HEK293T (cell line): ENCODE measurements around the gene PARP6.

Source experiments
- CTCF ChIA-PET: fragments of 350-600 bp; formaldehyde crosslinking; extraction: SDS; loops from one replicate; lab custom pipeline; 2021; ENCODE audit warnings: antibody characterized with exemption, inconsistent platforms; lab: Yijun Ruan, JAX
- POLR2A ChIA-PET: fragments of 350-600 bp; formaldehyde crosslinking; extraction: SDS; loops from one replicate; lab custom pipeline; 2020; ENCODE audit warnings: antibody characterized with exemption, inconsistent platforms; lab: Yijun Ruan, JAX
- DNase-seq: peaks from one replicate; pipeline ENCODE4 v3.0.0; 2012; ENCODE audit warnings: mixed read lengths; ENCODE audit errors: extremely low spot score
- ARNT ChIP-seq: fragments of 450-650 bp; IDR thresholded peaks from 2 replicates; pipeline ENCODE4 v1.6.1; 2017; ENCODE audit warnings: mild to moderate bottlenecking
- BHLHE40 ChIP-seq: fragments of 450-650 bp; IDR thresholded peaks from 2 replicates; pipeline ENCODE4 v1.6.1; 2016; ENCODE audit warnings: mild to moderate bottlenecking, moderate library complexity, borderline replicate concordance
- CTBP1 ChIP-seq: fragments of 450-650 bp; IDR thresholded peaks from 2 replicates; pipeline ENCODE4 v1.6.1; 2016; ENCODE audit warnings: borderline replicate concordance
- ELF4 ChIP-seq: fragments of 450-650 bp; IDR thresholded peaks from 2 replicates; pipeline ENCODE4 v1.6.1; 2017; ENCODE audit warnings: antibody characterized with exemption
- FOXA1 ChIP-seq: fragments of 450-650 bp; IDR thresholded peaks from 2 replicates; pipeline ENCODE4 v1.6.1; 2016; ENCODE audit warnings: mild to moderate bottlenecking
- FOXK2 ChIP-seq: fragments of 450-650 bp; IDR thresholded peaks from 2 replicates; pipeline ENCODE4 v1.6.1; 2016; ENCODE audit warnings: mild to moderate bottlenecking
- FOXM1 ChIP-seq: fragments of 450-650 bp; IDR thresholded peaks from 2 replicates; pipeline ENCODE4 v1.6.1; 2017; ENCODE audit warnings: mild to moderate bottlenecking, borderline replicate concordance
- HDGF ChIP-seq: fragments of 450-650 bp; IDR thresholded peaks from 2 replicates; pipeline ENCODE4 v1.6.1; 2017; ENCODE audit warnings: antibody characterized with exemption, borderline replicate concordance
- L3MBTL2 ChIP-seq: fragments of 450-650 bp; conservative IDR thresholded peaks from 2 replicates; pipeline ENCODE4 v1.6.1; 2016; ENCODE audit warnings: mild to moderate bottlenecking
- LEF1 ChIP-seq: fragments of 450-650 bp; IDR thresholded peaks from 2 replicates; pipeline ENCODE4 v1.6.1; 2017; ENCODE audit warnings: mild to moderate bottlenecking, borderline replicate concordance
- NFRKB ChIP-seq: fragments of 450-650 bp; IDR thresholded peaks from 2 replicates; pipeline ENCODE4 v1.6.1; 2016; ENCODE audit warnings: mild to moderate bottlenecking, moderate library complexity
- SP1 ChIP-seq: fragments of 450-650 bp; IDR thresholded peaks from 2 replicates; pipeline ENCODE4 v1.6.1; 2017
- SUZ12 ChIP-seq: fragments of 450-650 bp; IDR thresholded peaks from 2 replicates; pipeline ENCODE4 v1.6.1; 2016; ENCODE audit warnings: mild to moderate bottlenecking
- TARDBP ChIP-seq: fragments of 450-650 bp; IDR thresholded peaks from 2 replicates; pipeline ENCODE4 v1.6.1; 2016
- ZNF384 ChIP-seq: fragments of 450-650 bp; IDR thresholded peaks from 2 replicates; pipeline ENCODE4 v1.6.1; 2016
- TF ChIP-seq, protein P1 (sequence below): fragments of 450-650 bp; IDR thresholded peaks from 2 replicates; pipeline ENCODE4 v1.6.1; 2016

Gene PARP6

DNA sequence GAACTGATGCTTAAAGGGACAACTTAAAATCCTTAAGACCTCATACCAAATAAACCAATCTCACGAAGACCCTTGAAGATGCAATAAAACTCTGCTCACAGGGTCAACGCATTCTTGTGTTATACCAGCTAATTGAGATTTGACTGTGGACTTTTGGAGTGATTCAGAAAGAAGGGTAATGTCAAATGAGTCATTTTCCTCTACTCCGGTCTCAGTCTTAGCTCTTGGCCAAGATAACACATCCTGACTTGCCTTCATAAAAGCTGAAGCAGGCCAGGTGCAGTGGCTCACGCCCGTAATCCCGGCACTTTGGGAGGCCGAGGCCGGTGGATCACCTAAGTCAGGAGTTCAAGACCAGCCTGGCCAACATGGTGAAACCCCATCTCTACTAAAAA lies 45.2 kb downstream of the PARP6 start:
- CTCF ChIA-PET = interaction anchor here (0.6 to 1.9 kb wide), 16 partner anchors 8 to 474 kb away, joined by 3 to 12 read pairs (median 4); no protein-coding TSS in a partner anchor

DNA sequence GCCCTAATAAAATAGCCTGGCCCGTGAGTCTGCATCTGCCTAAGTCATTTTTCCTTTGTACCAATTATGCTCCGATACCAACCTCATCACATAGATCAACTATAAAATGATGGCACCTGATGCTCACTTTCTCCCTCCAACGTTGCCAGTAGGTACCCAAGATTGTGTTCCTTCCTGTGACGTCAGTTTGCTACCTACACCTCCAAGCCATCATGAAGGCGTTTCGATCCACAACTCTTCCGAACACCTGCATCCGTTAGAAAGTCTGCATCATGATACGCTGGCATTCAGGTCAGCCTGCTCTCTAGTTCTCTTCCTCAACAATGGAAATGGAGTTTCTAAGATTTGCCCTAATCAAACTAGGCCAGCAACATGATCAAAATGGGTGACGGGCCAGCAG lies 49.1 kb downstream of the PARP6 start:
- no peak for DNase-seq
- CTCF ChIA-PET = no interaction called here
- TF ChIP-seq TARDBP (no peak), NFRKB (no peak), SP1 (no peak), FOXM1 (no peak)
- POLR2A ChIA-PET = no interaction called here

More for the DNA sequence above, 45.2 kb downstream of the PARP6 start:
- POLR2A ChIA-PET = interaction anchor here (0.7 to 7.3 kb wide), 9 partner anchors 11 to 139 kb away, joined by 3 to 77 read pairs (median 3); partner anchors contain the start of genes MYO9A and SENP8
- no peak for DNase-seq
- TF ChIP-seq NFRKB (no peak), FOXA1 (no peak), HDGF (no peak), CTBP1 (no peak), FOXM1 (no peak), SUZ12 (no peak), FOXK2 (no peak), L3MBTL2 (no peak), ARNT (no peak), BHLHE40 (no peak), SP1 (no peak), LEF1 (no peak), ELF4 (no peak), TARDBP (no peak), ZNF384 (no peak)
- TF ChIP-seq, protein P1, sequence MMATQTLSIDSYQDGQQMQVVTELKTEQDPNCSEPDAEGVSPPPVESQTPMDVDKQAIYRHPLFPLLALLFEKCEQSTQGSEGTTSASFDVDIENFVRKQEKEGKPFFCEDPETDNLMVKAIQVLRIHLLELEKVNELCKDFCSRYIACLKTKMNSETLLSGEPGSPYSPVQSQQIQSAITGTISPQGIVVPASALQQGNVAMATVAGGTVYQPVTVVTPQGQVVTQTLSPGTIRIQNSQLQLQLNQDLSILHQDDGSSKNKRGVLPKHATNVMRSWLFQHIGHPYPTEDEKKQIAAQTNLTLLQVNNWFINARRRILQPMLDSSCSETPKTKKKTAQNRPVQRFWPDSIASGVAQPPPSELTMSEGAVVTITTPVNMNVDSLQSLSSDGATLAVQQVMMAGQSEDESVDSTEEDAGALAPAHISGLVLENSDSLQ = no peak

DNA sequence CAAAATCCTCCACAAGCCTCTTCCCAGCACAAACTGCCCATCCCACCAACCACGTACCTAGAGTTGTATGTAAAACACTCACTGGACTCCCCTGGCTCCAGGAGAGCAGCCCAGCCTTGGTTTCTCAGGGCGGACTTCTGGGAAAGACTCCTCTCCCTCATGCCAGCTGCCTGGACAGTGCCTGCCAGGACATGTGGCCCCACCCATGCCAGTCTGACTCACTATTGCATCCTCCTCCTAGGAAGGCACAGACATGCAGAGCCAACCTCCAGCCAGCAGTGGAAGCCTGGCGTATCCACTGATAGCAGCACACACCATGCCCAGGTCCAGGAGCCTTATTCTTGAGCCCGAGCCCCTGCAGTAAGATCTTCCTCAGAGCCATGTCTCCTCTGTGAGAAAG lies 50.0 kb downstream of the PARP6 start:
- TF ChIP-seq HDGF = no peak
- TF ChIP-seq ELF4 = no peak
- TF ChIP-seq FOXA1 = no peak
- TF ChIP-seq FOXM1 = no peak
- TF ChIP-seq FOXK2 = no peak
- TF ChIP-seq NFRKB = no peak
- no peak for TF ChIP-seq BHLHE40
- TF ChIP-seq ZNF384 = no peak
- TF ChIP-seq LEF1 = no peak
- TF ChIP-seq TARDBP = no peak
- TF ChIP-seq CTBP1 = no peak
- no peak for TF ChIP-seq SUZ12
- TF ChIP-seq L3MBTL2 = no peak
- TF ChIP-seq SP1 = no peak
- ChIA-PET CTCF (no interaction called here), POLR2A (interaction anchor here (0.5 to 3.0 kb wide), 2 partner anchors 8 to 192 kb away, joined by 3 to 20 read pairs; partner anchors contain the start of gene PKM)
- no peak for DNase-seq

DNA sequence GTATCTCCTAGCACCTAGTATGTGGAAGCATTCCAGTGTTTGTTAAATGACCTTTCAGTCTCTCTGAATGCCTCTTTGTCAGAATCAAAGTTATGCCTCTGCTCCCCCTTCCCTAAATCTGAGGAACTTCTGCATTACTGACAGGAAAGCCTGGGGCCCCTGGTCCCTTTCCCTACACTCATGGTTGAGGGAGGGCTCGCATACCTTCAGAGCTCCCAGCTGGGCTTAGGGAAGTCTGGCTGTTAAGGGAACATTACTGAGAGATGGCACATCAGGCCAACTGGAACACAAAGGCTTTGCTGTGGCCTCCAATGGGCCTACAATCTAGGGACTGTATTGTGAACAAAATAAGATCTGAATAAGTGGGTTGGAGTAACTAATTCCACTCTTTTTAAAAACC lies 51.7 kb downstream of the PARP6 start:
- ChIA-PET CTCF (no interaction called here), POLR2A (interaction anchor here (3.0 kb wide), 1 partner anchor 10 kb away, joined by 20 read pairs; the partner anchor contains the start of gene PKM)
- DNase-seq = no peak
- no peak for TF ChIP-seq FOXK2
- TF ChIP-seq FOXA1 = no peak
- TF ChIP-seq, protein P1 = no peak
- no peak for TF ChIP-seq ARNT
- TF ChIP-seq ELF4 = no peak
- no peak for TF ChIP-seq FOXM1
- no peak for TF ChIP-seq LEF1
- TF ChIP-seq SUZ12 = no peak
- no peak for TF ChIP-seq HDGF
- no peak for TF ChIP-seq CTBP1
- TF ChIP-seq BHLHE40 = no peak
- no peak for TF ChIP-seq L3MBTL2
- TF ChIP-seq SP1 = no peak
- TF ChIP-seq NFRKB = no peak
- TF ChIP-seq ZNF384 = no peak
- TF ChIP-seq TARDBP = no peak

GRCh38 chr15:72217216-72217615 lies 55.1 kb downstream of the PARP6 start:
- CTCF ChIA-PET = interaction anchor here (1.6 kb wide), 1 partner anchor 9 kb away, joined by 9 read pairs; no protein-coding TSS in a partner anchor
- TF ChIP-seq SP1 = no peak
- no peak for TF ChIP-seq LEF1
- TF ChIP-seq FOXA1 = no peak
- no peak for TF ChIP-seq HDGF
- TF ChIP-seq FOXM1 = no peak
- TF ChIP-seq L3MBTL2 = no peak
- no peak for TF ChIP-seq SUZ12
- no peak for TF ChIP-seq ARNT
- no peak for TF ChIP-seq TARDBP
- TF ChIP-seq BHLHE40 = no peak
- TF ChIP-seq ELF4 = no peak
- POLR2A ChIA-PET = interaction anchor here (1.1 to 1.2 kb wide), 2 partner anchors 12 to 14 kb away, joined by 4 read pairs; partner anchors contain the start of gene PKM
- DNase-seq = no peak

GRCh38 chr15:72216079-72216478 lies 56.3 kb downstream of the PARP6 start:
- TF ChIP-seq ZNF384 (no peak), TARDBP (no peak), LEF1 (no peak)
- TF ChIP-seq, protein P1 = no peak
- POLR2A ChIA-PET = interaction anchor here (0.6 to 2.2 kb wide), 2 partner anchors 11 to 15 kb away, joined by 4 to 10 read pairs; partner anchors contain the start of gene PKM
- CTCF ChIA-PET = interaction anchor here (0.5 to 3.2 kb wide), 2 partner anchors 11 to 106 kb away, joined by 4 to 11 read pairs; no protein-coding TSS in a partner anchor
- no peak for DNase-seq
